Panc1 (cell line): ENCODE measurements around the gene EYA2.
"Not testable (repeated sequence)": the region's sequence is repeated elsewhere in the genome, so short reads cannot be mapped to it uniquely, and the experiment has no call there.

ENCODE experiments used
- CTCF ChIP-seq: fragments of 450-650 bp; IDR thresholded peaks from 2 replicates; pipeline ENCODE4 v1.5.1; 2017; ENCODE audit warnings: mild to moderate bottlenecking
- POLR2AphosphoS5 ChIP-seq: IDR thresholded peaks from 2 replicates; pipeline ENCODE4 v1.6.1; 2012; ENCODE audit warnings: mild to moderate bottlenecking, low read depth, low read length, moderate library complexity
- REST ChIP-seq, 2 experiments: IDR thresholded peaks; 2 replicates each; pipeline ENCODE4 v1.6.1; 2011 to 2012; ENCODE audit warnings: low read depth in 2 of 2, control low read depth in 1 of 2, low read length in 1 of 2, mild to moderate bottlenecking in 1 of 2, moderate library complexity in 1 of 2; ENCODE audit not compliant: insufficient read depth in 1 of 2
- SIN3A ChIP-seq: IDR thresholded peaks from 2 replicates; pipeline ENCODE4 v1.6.1; 2012; ENCODE audit warnings: low read depth, mild to moderate bottlenecking, low read length, moderate library complexity, borderline replicate concordance; ENCODE audit not compliant: insufficient read depth

- TF ChIP-seq CTCF; REST (IDR thresholded peaks at IDR 0.05; ENCODE audit: insufficient read depth in 1 of 2, low read depth in 2 of 2, low read length in 1 of 2); POLR2AphosphoS5; SIN3A: not testable (repeated sequence)
Observed at GRCh38 chr20:46961968-46962367, 67.3 kb downstream of the EYA2 start.
